Stomach (tissue), 4 donors: ENCODE measurements around the gene E2F2.

Source experiments
- CTCF ChIP-seq, 7 experiments: fragments of 450-650 bp in 4 of 7; fragments of 200-600 bp in 3 of 7; sonication (generic) in 3 of 7; IDR thresholded peaks; one replicate each; pipeline ENCODE4 v1.5.1; 2016 to 2019; ENCODE audit warnings: antibody characterized with exemption in 7 of 7, control low read depth in 2 of 7, mild to moderate bottlenecking in 1 of 7
- EP300 ChIP-seq: sonication (generic); formaldehyde crosslinking; IDR thresholded peaks from one replicate; pipeline ENCODE4 v1.6.1; 2017; ENCODE audit warnings: antibody characterized with exemption
- POLR2A ChIP-seq, 4 donors: fragments of 450-650 bp; IDR thresholded peaks; one replicate each; pipeline ENCODE4 v1.6.1; 2016; ENCODE audit warnings: antibody characterized with exemption in 4 of 4, control low read depth in 2 of 4, mild to moderate bottlenecking in 1 of 4, moderate library complexity in 1 of 4

DNA sequence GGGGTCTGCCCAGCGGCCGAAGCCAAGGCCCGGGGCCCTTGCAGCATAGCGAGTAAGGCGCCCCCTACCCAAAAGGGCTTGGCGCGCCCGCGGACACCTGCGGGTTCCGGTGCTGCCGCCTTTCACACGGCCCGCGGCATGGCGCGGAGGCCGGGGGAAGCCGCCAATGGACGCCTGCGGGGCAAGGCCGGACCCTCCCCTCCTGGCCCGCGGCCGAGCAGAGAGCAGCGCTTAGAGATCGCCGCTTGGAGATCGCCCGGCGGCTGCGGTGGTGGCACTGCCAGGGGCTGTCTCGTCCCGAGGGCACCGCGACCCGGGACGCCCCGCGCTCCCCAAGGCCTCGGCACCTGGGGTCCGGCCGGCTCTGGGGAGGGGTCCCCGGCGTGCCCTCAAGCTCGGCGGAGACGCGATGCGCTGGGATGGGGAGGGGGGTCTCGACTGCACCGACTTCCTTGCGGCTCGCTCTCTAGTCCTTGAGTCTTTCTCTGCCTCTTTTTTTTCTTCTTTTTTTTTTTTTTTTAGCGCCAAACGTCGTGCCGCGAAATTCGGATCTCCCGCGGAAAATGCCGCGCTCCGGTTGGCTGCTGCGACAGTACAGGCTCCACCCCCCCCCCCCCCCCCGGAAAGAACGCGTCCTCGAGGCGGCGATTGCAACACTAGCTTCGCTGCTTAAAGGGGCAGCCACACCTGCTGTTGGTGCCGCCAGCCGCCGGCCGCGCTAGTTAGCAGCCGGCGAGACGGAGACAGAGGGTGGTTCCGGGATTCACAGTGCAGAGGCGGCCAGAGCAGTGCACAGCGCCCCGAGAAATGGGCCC is at the start of gene E2F2:
- peak in 1 of 7 experiments; percentile 25 for TF ChIP-seq CTCF (IDR thresholded peaks at IDR 0.05)
- no peak for TF ChIP-seq POLR2A (IDR thresholded peaks at IDR 0.05)
- TF ChIP-seq EP300, result no peak
